Activated naive CD4-positive, alpha-beta T cell (primary cell): ENCODE results near the gene RMRP.

Experiments used
- DNase-seq, 4 experiments: peaks; one replicate each; lab custom pipeline; 2025; lab: John Stamatoyannopoulos, UW

RMRP gene

GRCh38 chr9:35611230-35611797, 46.5 kb downstream of the RMRP start:
- peak in 2 of 4 experiments; percentile 25 to 43 for DNase-seq

- DNase-seq: no peak
Measured at GRCh38 chr9:35609820-35610163, 48.0 kb downstream of the RMRP start.

GRCh38 chr9:35609001-35609819, 48.6 kb downstream of the RMRP start:
- DNase-seq: no peak

GRCh38 chr9:35608221-35608620, 49.6 kb downstream of the RMRP start:
- no peak for DNase-seq
